ENCODE results near the gene CCNL1. TPM values are rescaled to one million over a fixed set of nuclear protein-coding genes. Genes with fewer than 3 reads are reported as not detected.
A peak's percentile ranks its signal among the peaks of the same experiment; 100 is the strongest.

The CCNL1 gene
- total RNA-seq, 2 experiments from 2014 or later, result 180 to 191 TPM

DNA sequence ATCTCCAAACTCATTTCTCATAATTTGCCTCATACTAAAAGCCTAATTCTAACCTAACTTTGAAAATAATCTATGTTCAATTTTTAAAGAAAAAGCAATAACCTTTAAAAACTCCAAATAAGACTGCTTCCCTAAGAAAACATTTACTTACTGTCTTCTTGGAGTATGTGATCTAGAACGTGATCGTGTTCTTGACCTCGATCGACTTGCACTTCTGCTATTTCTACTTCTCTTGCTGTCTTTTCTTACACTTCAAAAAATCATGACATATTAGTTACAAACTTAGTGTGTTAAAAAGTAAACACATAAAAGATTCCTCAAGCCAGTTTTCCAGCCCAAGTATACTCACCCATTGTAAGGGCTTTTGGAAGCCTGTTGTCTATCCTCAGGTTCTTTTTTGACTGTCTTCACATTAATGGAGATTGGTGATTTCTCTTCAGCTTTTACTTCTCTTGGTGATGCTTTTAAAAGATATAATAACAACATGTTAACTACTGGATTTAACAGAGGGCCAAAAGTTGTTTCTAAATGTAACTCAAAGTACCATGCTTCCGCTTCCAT, 10.7 kb downstream of the CCNL1 start:
- Mint-ChIP-seq H3K27me3 (no peaks in the 10 kb centered on the region), H3K4me3 (no peak overlapping the region), H3K9me3 (no peaks in the 10 kb centered on the region), H3K4me1 (ENCODE audit: low read depth) (peaks cover 53% of the 10 kb centered on the region), H3K27ac (peak overlapping the region; percentile 34), H3K36me3 (ENCODE audit: low read depth) (peaks cover 81% of the 10 kb centered on the region)
- POLR2A ChIA-PET, result interaction anchor here (0.8 to 7.4 kb wide), 6 partner anchors 11 to 476 kb away, joined by 3 to 106 read pairs (median 8); partner anchors contain the start of gene CCNL1
- CTCF ChIA-PET, result interaction anchor here (0.9 to 6.1 kb wide), 3 partner anchors 11 to 60 kb away, joined by 3 to 56 read pairs (median 3); partner anchors contain the start of gene CCNL1
- DNase-seq, result no peak
- TF ChIP-seq, protein P1, sequence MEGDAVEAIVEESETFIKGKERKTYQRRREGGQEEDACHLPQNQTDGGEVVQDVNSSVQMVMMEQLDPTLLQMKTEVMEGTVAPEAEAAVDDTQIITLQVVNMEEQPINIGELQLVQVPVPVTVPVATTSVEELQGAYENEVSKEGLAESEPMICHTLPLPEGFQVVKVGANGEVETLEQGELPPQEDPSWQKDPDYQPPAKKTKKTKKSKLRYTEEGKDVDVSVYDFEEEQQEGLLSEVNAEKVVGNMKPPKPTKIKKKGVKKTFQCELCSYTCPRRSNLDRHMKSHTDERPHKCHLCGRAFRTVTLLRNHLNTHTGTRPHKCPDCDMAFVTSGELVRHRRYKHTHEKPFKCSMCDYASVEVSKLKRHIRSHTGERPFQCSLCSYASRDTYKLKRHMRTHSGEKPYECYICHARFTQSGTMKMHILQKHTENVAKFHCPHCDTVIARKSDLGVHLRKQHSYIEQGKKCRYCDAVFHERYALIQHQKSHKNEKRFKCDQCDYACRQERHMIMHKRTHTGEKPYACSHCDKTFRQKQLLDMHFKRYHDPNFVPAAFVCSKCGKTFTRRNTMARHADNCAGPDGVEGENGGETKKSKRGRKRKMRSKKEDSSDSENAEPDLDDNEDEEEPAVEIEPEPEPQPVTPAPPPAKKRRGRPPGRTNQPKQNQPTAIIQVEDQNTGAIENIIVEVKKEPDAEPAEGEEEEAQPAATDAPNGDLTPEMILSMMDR (IDR thresholded peaks at IDR 0.05), result no peak
- intact Hi-C loops (cut with micrococcal nuclease), result no loop called here
- no peak for ATAC-seq

DNA sequence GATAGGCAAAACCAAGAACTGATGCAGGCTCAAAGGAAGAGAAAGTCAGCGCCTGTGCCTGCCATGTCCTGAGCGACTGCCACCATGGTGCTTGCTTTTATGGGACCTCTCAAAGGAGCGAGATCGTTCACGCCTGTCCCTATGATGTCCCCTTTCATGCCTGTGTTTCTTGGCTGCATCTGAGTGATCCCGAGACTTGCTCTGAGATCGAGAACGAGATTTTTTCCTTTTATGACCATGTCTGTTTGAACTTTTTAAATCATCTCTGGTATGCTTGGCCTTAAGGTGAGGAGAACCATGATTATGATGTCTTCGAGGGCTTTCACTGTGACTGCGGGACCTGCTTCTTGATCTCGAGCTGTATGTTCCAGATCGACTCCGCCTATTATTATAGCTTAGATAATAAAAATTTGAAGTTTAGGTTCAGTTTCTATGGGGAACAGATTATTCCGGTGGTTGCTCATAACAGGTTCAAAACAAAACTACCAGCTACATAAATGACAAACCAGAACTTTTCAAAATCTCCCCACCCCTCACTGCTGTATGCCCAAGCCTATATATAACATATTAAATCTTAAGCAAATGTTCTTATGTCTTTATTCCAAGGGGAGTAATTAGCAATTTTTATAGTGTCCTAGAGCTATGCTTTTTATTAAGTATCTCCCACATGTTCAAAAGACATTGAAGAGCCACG, 11.6 kb downstream of the CCNL1 start:
- no peak overlapping the region for H3K4me3 Mint-ChIP-seq
- no peaks in the 10 kb centered on the region for H3K9me3 Mint-ChIP-seq
- ATAC-seq (peak; percentile 22), DNase-seq (no peak)
- H3K27ac Mint-ChIP-seq, result peak overlapping the region; percentile 73
- intact Hi-C loops (cut with micrococcal nuclease), result no loop called here
- TF ChIP-seq, protein P1 (IDR thresholded peaks at IDR 0.05), result no peak
- CTCF ChIA-PET, result interaction anchor here (0.7 to 6.1 kb wide), 3 partner anchors 10 to 12 kb away, joined by 3 to 56 read pairs (median 3); partner anchors contain the start of gene CCNL1
- H3K36me3 Mint-ChIP-seq (ENCODE audit: low read depth), result peaks cover 79% of the 10 kb centered on the region
- POLR2A ChIA-PET, result interaction anchor here (0.6 to 7.4 kb wide), 8 partner anchors 9 to 475 kb away, joined by 3 to 106 read pairs (median 4); partner anchors contain the start of gene CCNL1
- no peaks in the 10 kb centered on the region for H3K27me3 Mint-ChIP-seq
- H3K4me1 Mint-ChIP-seq (ENCODE audit: low read depth), result peaks cover 46% of the 10 kb centered on the region

DNA sequence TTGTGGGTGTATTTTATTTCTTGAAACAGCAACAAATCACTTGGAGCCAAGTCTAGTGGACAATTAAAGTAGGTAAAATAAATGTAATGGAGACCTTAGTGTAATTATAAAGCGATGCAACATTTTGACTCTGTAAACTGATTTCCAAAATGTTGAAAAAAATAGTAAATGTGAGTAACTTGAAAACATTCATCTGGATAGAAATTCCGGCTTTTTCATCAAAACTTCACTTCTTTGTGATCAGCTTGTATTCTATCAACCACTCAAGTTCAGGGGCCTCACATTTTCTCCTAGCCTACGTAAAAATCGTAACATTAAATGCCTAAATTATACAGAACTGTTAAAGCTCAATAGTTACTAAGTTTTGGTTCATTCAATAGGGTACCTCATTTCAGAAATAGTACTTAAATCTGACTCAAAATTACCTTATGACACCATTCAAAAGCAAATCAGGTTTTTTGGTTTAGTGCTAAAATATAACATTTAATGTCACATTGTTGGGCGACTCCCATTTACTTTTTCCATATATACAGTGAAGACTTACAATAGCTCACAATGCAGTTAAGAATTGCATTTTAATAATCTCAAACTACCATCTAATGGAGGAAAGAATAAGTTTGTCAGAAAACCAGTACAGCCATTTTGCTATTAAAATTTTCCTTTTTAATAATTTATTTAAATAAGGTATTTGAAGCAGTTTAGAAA, 12.7 kb downstream of the CCNL1 start:
- Mint-ChIP-seq H3K4me1 (ENCODE audit: low read depth) (peaks cover 36% of the 10 kb centered on the region), H3K9me3 (no peaks in the 10 kb centered on the region), H3K27me3 (no peaks in the 10 kb centered on the region), H3K4me3 (no peak overlapping the region), H3K36me3 (ENCODE audit: low read depth) (peaks cover 72% of the 10 kb centered on the region), H3K27ac (peak overlapping the region; percentile 62)
- CTCF ChIA-PET, result interaction anchor here (0.9 to 6.1 kb wide), 4 partner anchors 9 to 59 kb away, joined by 3 to 56 read pairs (median 4); no protein-coding TSS in a partner anchor
- intact Hi-C loops (cut with micrococcal nuclease), result no loop called here
- no peak for DNase-seq
- no peak for ATAC-seq
- TF ChIP-seq, protein P1 (IDR thresholded peaks at IDR 0.05), result no peak
- POLR2A ChIA-PET, result interaction anchor here (1.2 to 5.8 kb wide), 5 partner anchors 9 to 592 kb away, joined by 3 to 106 read pairs (median 6); partner anchors contain the start of genes CCNL1 and SSR3

DNA sequence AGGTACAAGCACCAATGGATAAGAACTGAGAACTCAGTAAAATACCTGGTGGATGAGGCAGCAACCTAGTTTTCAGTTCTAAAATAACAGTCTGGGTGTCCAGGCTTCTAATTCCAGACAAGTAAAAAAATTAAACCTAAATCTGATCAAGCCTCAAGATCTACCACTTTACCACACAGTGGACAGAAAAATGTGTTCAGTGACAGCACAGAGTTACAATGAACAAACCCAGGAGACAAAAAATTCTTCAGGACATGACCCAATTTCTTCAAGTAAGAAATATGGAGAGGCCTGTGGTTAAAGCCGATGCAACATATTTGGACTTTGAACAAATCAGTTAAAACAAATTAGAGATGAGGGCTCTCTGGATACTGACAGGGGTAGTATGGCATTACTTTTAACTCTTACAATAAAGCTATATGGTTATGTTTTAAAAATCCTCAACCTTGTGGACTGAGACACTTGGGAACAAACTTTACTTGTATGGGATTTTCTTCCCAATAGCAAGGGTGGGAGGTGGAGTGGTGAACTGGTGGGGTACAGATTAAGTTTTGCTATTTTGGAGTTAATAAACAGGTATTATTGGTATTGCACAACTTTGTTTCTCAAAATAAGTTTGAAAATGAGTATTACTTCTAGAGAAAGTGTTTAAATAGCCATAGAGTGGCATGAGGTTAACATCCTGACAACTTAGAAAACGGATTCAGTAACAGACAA, 14.2 kb downstream of the CCNL1 start:
- TF ChIP-seq, protein P1 (IDR thresholded peaks at IDR 0.05), result no peak
- ATAC-seq (no peak), DNase-seq (no peak)
- ChIA-PET POLR2A (interaction anchor here (1.0 to 2.6 kb wide), 5 partner anchors 8 to 64 kb away, joined by 3 to 18 read pairs (median 6); no protein-coding TSS in a partner anchor), CTCF (interaction anchor here (1.6 to 6.1 kb wide), 2 partner anchors 8 to 57 kb away, joined by 5 to 56 read pairs; no protein-coding TSS in a partner anchor)
- H3K9me3 Mint-ChIP-seq, result no peaks in the 10 kb centered on the region
- peaks cover 22% of the 10 kb centered on the region for H3K4me1 Mint-ChIP-seq (ENCODE audit: low read depth)
- no peaks in the 10 kb centered on the region for H3K27me3 Mint-ChIP-seq
- H3K27ac Mint-ChIP-seq, result peak overlapping the region; percentile 79
- peaks cover 61% of the 10 kb centered on the region for H3K36me3 Mint-ChIP-seq (ENCODE audit: low read depth)
- intact Hi-C loops (cut with micrococcal nuclease), result no loop called here
- no peak overlapping the region for H3K4me3 Mint-ChIP-seq
